Lung (tissue), 12 donors: ENCODE measurements around the gene DENND6B. TPM values are rescaled to one million over a fixed set of nuclear protein-coding genes. Genes with fewer than 3 reads are reported as not detected.
"Not testable (repeated sequence)": the region's sequence is repeated elsewhere in the genome, so short reads cannot be mapped to it uniquely, and the experiment has no call there.

Experiments
- ATAC-seq: fragments of 200-7000 bp; cut with Tn5 transposase; one replicate; pipeline ENCODE4 v1.9.1; 2020; ENCODE audit warnings: moderate number of reproducible peaks; ENCODE audit not compliant: insufficient read depth, low FRiP score
- DNase-seq, 3 donors: peaks; one replicate each; pipeline ENCODE4 v3.0.0-alpha.2; 2013 to 2017
- H3K27ac ChIP-seq, 2 donors: one replicate each; pipeline ENCODE4 v1.5.1; 2013; ENCODE audit warnings: mild to moderate bottlenecking in 2 of 2, moderate library complexity in 2 of 2, control low read depth in 1 of 2, inconsistent platforms in 1 of 2, low read depth in 1 of 2, low read length in 1 of 2
- H3K27me3 ChIP-seq, 3 donors: one replicate each; pipeline ENCODE4 v1.5.1; 2013; ENCODE audit warnings: low read length in 2 of 3; ENCODE audit not compliant: control insufficient read depth in 3 of 3, insufficient read depth in 3 of 3
- H3K36me3 ChIP-seq, 4 donors: one replicate each; pipeline ENCODE4 v1.5.1; 2013; ENCODE audit warnings: low read length in 4 of 4, mild to moderate bottlenecking in 1 of 4, moderate library complexity in 1 of 4; ENCODE audit not compliant: control insufficient read depth in 4 of 4, insufficient read depth in 4 of 4
- H3K4me1 ChIP-seq, 5 donors: one replicate each; pipeline ENCODE4 v1.5.1; 2013; ENCODE audit warnings: low read length in 5 of 5, mild to moderate bottlenecking in 2 of 5, moderate library complexity in 1 of 5; ENCODE audit not compliant: control insufficient read depth in 5 of 5, insufficient read depth in 5 of 5
- H3K4me3 ChIP-seq: one replicate; pipeline ENCODE4 v1.5.1; 2013; ENCODE audit warnings: mild to moderate bottlenecking, control low read depth, moderate library complexity
- H3K9ac ChIP-seq, 2 donors: one replicate each; pipeline ENCODE4 v1.5.1; 2013; ENCODE audit warnings: low read length in 2 of 2, control low read depth in 1 of 2; ENCODE audit not compliant: insufficient read depth in 1 of 2
- H3K9me3 ChIP-seq, 4 donors: one replicate each; pipeline ENCODE4 v1.5.1; 2013; ENCODE audit warnings: low read length in 3 of 4, mild to moderate bottlenecking in 1 of 4, moderate library complexity in 1 of 4; ENCODE audit not compliant: control insufficient read depth in 4 of 4, insufficient read depth in 3 of 4
- WGBS, 2 donors: extraction: QIAGEN DNeasy Blood & Tissue Kit; methylation state at CpG; one replicate each; pipeline ENCODE4 v1.1.7; 2013; 5-methylcytosine and 5-hydroxymethylcytosine counted together
- polyA plus RNA-seq, 2 donors: library from polyadenylated mRNA; stranded (reverse); fragments of 200-250 nt; gene quantifications; one replicate each; pipeline ENCODE4 v1.2.1, GENCODE V29; 2013
- total RNA-seq, 2 donors: library from RNA; depleted of rRNA in 1 of 2; stranded (reverse); fragments of >200 nt in 1 of 2; gene quantifications; one replicate each; pipeline ENCODE4 v1.2.1, GENCODE V29; 2014 to 2021
- TF ChIP-seq, protein P1 (sequence below): IDR thresholded peaks from 2 replicates; pipeline ENCODE4 v1.5.1; 2012; ENCODE audit warnings: mild to moderate bottlenecking; ENCODE audit errors: control extremely low read depth, extremely low read depth
- donor health status: control.
- donor health status: control.
- donor health status: Bipolar disorder and iron deficiency.
- donor health status: healthy.
- donor health status: DM: yes; HTN: yes; CAD: no.

The DENND6B gene
- total and polyA plus RNA-seq, 4 donors = 8.0 to 26.0 (median 12.6) TPM

DNA sequence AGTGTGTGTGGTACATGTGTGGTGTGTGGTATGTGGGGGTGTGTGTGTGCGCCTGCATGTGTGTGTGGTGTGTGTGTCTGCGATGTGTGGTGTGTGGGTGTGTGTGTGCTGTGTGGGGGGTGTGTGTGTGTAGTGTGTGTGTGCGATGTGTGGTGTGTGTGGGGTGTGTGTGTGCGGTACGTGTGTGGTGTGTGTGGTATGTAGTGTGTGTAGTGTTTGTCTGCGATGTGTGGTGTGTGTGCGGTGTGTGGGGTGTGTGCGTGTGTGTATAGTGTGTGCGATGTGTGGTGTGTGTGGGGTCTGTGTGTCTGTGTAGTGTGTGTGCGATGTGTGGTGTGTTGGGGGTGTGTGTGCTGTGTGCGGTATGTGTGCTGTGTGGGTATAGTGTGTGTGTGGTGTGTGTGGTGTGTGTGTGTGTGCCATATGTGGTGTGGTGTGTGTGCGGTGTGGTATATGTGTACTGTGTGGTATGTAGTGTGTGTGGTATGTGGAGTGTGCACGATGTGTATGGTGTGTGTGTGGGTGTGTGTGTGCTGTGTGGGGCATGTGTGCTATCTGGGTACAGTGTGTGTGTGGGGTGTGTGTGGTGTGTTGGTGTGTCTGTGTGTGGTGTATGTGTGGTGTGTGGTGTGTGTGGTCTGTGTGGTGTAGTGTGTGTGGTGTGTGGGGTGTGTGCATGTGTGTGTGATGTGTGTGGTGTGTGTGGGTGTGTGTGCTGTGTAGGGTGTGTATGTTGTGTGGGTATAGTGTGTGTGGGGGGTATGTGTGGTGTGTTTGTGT is 10.6 kb upstream of the DENND6B start:
- H3K27me3 ChIP-seq = no peaks in the 10 kb centered on the region
- H3K4me1 ChIP-seq = peaks cover 0 to 5% (median 0%) of the 10 kb centered on the region in 5 donors
- H3K4me3 ChIP-seq = no peak overlapping the region
- 94 to 97% methylated on average over 13 of the region's 13 CpGs for WGBS, 2 donors
- H3K36me3 ChIP-seq = peaks cover 0 to 3% (median 0%) of the 10 kb centered on the region in 4 donors
- H3K9ac ChIP-seq = no peak overlapping the region
- ATAC-seq (no peak), DNase-seq (no peak)
- no peak overlapping the region for H3K27ac ChIP-seq
- TF ChIP-seq, protein P1, sequence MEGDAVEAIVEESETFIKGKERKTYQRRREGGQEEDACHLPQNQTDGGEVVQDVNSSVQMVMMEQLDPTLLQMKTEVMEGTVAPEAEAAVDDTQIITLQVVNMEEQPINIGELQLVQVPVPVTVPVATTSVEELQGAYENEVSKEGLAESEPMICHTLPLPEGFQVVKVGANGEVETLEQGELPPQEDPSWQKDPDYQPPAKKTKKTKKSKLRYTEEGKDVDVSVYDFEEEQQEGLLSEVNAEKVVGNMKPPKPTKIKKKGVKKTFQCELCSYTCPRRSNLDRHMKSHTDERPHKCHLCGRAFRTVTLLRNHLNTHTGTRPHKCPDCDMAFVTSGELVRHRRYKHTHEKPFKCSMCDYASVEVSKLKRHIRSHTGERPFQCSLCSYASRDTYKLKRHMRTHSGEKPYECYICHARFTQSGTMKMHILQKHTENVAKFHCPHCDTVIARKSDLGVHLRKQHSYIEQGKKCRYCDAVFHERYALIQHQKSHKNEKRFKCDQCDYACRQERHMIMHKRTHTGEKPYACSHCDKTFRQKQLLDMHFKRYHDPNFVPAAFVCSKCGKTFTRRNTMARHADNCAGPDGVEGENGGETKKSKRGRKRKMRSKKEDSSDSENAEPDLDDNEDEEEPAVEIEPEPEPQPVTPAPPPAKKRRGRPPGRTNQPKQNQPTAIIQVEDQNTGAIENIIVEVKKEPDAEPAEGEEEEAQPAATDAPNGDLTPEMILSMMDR = no peak
- peaks cover 0 to 6% (median 0%) of the 10 kb centered on the region in 4 donors for H3K9me3 ChIP-seq

DNA sequence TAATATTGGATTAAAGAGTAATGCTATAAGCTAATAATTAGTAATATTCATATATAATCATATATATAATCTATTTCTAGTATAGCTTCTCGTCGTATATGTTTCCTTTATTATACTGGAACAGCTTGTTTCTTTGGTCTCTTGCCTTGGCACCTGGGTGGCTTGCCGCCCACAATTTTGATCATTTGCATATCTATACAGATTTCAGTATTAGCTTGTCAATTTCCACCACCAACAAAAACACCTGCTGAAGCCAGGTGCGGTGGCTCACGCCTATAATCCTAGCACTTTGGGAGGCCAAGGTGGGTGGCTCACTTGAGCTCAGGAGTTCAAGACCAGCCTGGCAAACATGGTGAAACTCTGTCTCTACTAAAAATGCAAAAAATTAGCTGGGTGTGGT is 7.6 kb upstream of the DENND6B start:
- not testable (repeated sequence) for H3K36me3 ChIP-seq, H3K27me3 ChIP-seq, H3K27ac ChIP-seq, ATAC-seq, DNase-seq, H3K9me3 ChIP-seq, H3K4me3 ChIP-seq, H3K9ac ChIP-seq, H3K4me1 ChIP-seq
- WGBS, 2 donors = 91 to 95% methylated on average over 5 of the region's 5 CpGs

DNA sequence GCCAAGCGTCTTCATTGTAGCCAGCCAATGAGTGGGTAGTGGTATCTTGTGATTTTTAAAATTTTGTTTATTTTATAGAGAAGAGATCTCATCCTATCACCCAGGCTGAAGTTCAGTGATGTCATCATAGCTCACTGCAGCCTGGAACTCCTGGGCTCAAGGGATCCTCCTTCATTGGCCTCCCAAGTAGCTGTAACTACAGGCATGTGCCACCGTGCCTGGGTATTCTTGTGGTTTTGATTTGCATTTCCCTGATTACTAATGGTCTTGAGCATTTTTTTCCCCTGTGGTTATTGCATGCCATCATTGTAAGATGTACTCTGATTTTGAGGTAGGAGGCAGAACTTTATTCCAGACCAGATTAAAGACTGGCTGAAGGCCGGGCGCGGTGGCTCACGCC is 2.4 kb upstream of the DENND6B start:
- H3K4me1 ChIP-seq = peaks cover 0 to 13% (median 6%) of the 10 kb centered on the region in 5 donors
- H3K4me3 ChIP-seq = no peak overlapping the region
- DNase-seq (no peak), ATAC-seq (no peak)
- H3K9ac ChIP-seq = no peak overlapping the region
- no peak overlapping the region for H3K27ac ChIP-seq
- H3K9me3 ChIP-seq = no peaks in the 10 kb centered on the region
- H3K36me3 ChIP-seq = no peaks in the 10 kb centered on the region
- no peaks in the 10 kb centered on the region for H3K27me3 ChIP-seq
- 87% methylated on average over 6 of the region's 6 CpGs for WGBS, 2 donors
- TF ChIP-seq, protein P1 = no peak

DNA sequence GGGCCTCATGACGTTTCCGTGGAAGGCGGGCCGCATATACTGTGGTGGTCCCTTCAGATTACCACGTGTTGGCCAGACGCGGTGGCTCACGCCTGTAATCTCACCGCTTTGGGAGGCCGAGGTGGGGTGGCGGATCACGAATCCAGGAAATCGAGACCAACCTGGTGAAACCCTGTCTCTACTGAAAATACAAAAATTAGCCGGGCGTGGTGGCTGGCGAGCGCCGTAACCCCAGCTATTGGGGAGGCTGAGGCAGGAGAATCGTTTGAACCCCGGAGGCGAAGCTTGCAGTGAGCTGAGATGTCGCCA is 853 bp upstream of the DENND6B start:
- Histone ChIP-seq H3K4me3 (peak overlapping the region; percentile 82), H3K27me3 (no peaks in the 10 kb centered on the region), H3K9ac (peak overlapping the region; percentile 32 to 91), H3K36me3 (no peaks in the 10 kb centered on the region), H3K27ac (peak overlapping the region in 1 of 2 donors; percentile 99), H3K9me3 (no peaks in the 10 kb centered on the region), H3K4me1 (peaks cover 0 to 13% (median 6%) of the 10 kb centered on the region in 5 donors)
- DNase-seq (no peak), ATAC-seq (no peak)
- TF ChIP-seq, protein P1 = no peak
- WGBS, 2 donors = 70 to 73% methylated on average over 22 of the region's 22 CpGs
